GM23338 (cell line): ENCODE results near the gene UBQLN2.

ENCODE experiments used
- CREB1 ChIP-seq: fragments of 250-450 bp; sonication (Bioruptor Pico); IDR thresholded peaks from 2 replicates; pipeline ENCODE4 v1.5.0; 2020; ENCODE audit warnings: low read depth, mild to moderate bottlenecking, moderate library complexity
- POLR2AphosphoS5 ChIP-seq: IDR thresholded peaks from 2 replicates; pipeline ENCODE4 v1.6.1; 2016; ENCODE audit warnings: antibody characterized with exemption, low read depth
- TF ChIP-seq, protein P1 (sequence below), 2 experiments: fragments of 200-600 bp in 1 of 2; sonication (generic) in 1 of 2; conservative IDR thresholded peaks; 2 replicates each; pipeline versions ENCODE4 v1.5.1 to v1.6.1; 2016 to 2017; ENCODE audit warnings: antibody characterized with exemption in 2 of 2, low read depth in 2 of 2, mild to moderate bottlenecking in 2 of 2, moderate library complexity in 1 of 2

DNA sequence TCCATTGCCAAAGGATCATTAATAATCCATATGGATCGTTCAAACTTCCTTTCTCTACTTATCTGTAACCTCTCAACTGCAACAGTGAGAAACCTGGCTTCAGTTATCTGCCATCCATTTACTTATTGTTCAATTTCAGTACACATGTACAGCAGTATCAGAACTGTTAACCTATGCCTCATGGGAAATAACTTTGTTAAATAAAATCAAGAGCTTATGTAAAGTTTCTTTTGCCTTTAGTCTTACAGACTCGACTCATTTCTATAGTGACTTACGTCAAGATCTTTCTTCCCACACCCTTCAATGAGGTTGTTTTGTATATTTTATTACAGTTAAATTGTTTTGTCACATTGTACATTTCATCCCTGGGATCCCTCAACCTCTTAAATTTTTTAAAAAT is 11.4 kb downstream of the UBQLN2 start:
- TF ChIP-seq, protein P1, sequence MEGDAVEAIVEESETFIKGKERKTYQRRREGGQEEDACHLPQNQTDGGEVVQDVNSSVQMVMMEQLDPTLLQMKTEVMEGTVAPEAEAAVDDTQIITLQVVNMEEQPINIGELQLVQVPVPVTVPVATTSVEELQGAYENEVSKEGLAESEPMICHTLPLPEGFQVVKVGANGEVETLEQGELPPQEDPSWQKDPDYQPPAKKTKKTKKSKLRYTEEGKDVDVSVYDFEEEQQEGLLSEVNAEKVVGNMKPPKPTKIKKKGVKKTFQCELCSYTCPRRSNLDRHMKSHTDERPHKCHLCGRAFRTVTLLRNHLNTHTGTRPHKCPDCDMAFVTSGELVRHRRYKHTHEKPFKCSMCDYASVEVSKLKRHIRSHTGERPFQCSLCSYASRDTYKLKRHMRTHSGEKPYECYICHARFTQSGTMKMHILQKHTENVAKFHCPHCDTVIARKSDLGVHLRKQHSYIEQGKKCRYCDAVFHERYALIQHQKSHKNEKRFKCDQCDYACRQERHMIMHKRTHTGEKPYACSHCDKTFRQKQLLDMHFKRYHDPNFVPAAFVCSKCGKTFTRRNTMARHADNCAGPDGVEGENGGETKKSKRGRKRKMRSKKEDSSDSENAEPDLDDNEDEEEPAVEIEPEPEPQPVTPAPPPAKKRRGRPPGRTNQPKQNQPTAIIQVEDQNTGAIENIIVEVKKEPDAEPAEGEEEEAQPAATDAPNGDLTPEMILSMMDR (conservative IDR thresholded peaks at IDR 0.05; ENCODE audit: low read depth in 2 of 2) = no peak
- TF ChIP-seq CREB1 (no peak), POLR2AphosphoS5 (no peak)
